WTC11 (cell line): Measurements from ENCODE around the gene BMPR1B. TPM values are rescaled to one million over a fixed set of nuclear protein-coding genes. Genes with fewer than 3 reads are reported as not detected.

ENCODE experiments used
- ATAC-seq: fragments of 200-7000 bp; cut with Tn5 transposase; 2 replicates; pipeline ENCODE4 v1.10.0; 2021; ENCODE audit warnings: mild to moderate bottlenecking, moderate library complexity
- CTCF ChIA-PET: fragments of 300-600 bp; sonication (Branson Sonifier 250); formaldehyde crosslinking; loops from one replicate; lab custom pipeline; 2021; ENCODE audit warnings: antibody characterized with exemption; lab: Charles Lee
- POLR2A ChIA-PET: fragments of 350-600 bp; sonication (Branson Sonifier 250); formaldehyde crosslinking; loops from one replicate; lab custom pipeline; 2021; ENCODE audit warnings: antibody characterized with exemption; lab: Charles Lee
- DNase-seq: peaks from one replicate; pipeline ENCODE4 v3.0.0; 2021; ENCODE audit warnings: low spot score
- H3K27ac Mint-ChIP-seq: 2 replicates; pipeline ENCODE4 v1.8.0; 2021; ENCODE audit warnings: mixed read lengths
- H3K27me3 Mint-ChIP-seq: 2 replicates; pipeline ENCODE4 v1.8.0; 2021; ENCODE audit warnings: low read depth, mild to moderate bottlenecking, moderate library complexity, mixed read lengths
- H3K36me3 Mint-ChIP-seq: 2 replicates; pipeline ENCODE4 v1.8.0; 2021; ENCODE audit warnings: mixed read lengths
- H3K4me1 Mint-ChIP-seq: 2 replicates; pipeline ENCODE4 v1.8.0; 2022; ENCODE audit warnings: mixed read lengths
- H3K4me3 Mint-ChIP-seq: 2 replicates; pipeline ENCODE4 v1.8.0; 2021; ENCODE audit warnings: mild to moderate bottlenecking, moderate library complexity, mixed read lengths
- H3K9me3 Mint-ChIP-seq: 2 replicates; pipeline ENCODE4 v1.8.0; 2021; ENCODE audit warnings: mixed read lengths
- ATF2 ChIP-seq: sonication (generic); formaldehyde crosslinking; IDR thresholded peaks from 2 replicates; pipeline ENCODE4 v1.8.1; 2022; ENCODE audit warnings: low read depth, missing genetic modification reagents, borderline replicate concordance
- E2F4 ChIP-seq: sonication (generic); formaldehyde crosslinking; IDR thresholded peaks from 2 replicates; pipeline ENCODE4 v1.8.1; 2022; ENCODE audit warnings: low read depth, mild to moderate bottlenecking, moderate library complexity, missing genetic modification reagents, borderline replicate concordance
- ELF4 ChIP-seq: sonication (generic); formaldehyde crosslinking; IDR thresholded peaks from 2 replicates; pipeline ENCODE4 v1.8.1; 2022; ENCODE audit warnings: low read depth, mild to moderate bottlenecking, moderate library complexity, missing genetic modification reagents
- ETV6 ChIP-seq: sonication (generic); formaldehyde crosslinking; IDR thresholded peaks from 2 replicates; pipeline ENCODE4 v1.8.1; 2022; ENCODE audit warnings: mild to moderate bottlenecking, missing genetic modification reagents
- GABPB1 ChIP-seq: sonication (generic); formaldehyde crosslinking; IDR thresholded peaks from 2 replicates; pipeline ENCODE4 v1.8.1; 2023; ENCODE audit warnings: mild to moderate bottlenecking, missing genetic modification reagents
- GRHL2 ChIP-seq: fragments of 250-450 bp; sonication (Bioruptor Pico); IDR thresholded peaks from 2 replicates; pipeline ENCODE4 v1.8.0; 2022; ENCODE audit warnings: mild to moderate bottlenecking, moderate library complexity; ENCODE audit not compliant: insufficient replicate concordance, severe bottlenecking
- IRF1 ChIP-seq: sonication (generic); formaldehyde crosslinking; IDR thresholded peaks from 2 replicates; pipeline ENCODE4 v1.8.0; 2023; ENCODE audit warnings: missing genetic modification reagents
- JAZF1 ChIP-seq: fragments of 250-450 bp; sonication (Bioruptor Pico); IDR thresholded peaks from 2 replicates; pipeline ENCODE4 v1.9.0; 2021; ENCODE audit warnings: moderate library complexity, mild to moderate bottlenecking, inconsistent platforms
- MLX ChIP-seq: sonication (generic); formaldehyde crosslinking; IDR thresholded peaks from 2 replicates; pipeline ENCODE4 v1.8.1; 2023; ENCODE audit warnings: mild to moderate bottlenecking, missing genetic modification reagents, moderate library complexity
- NFE2L1 ChIP-seq: sonication (generic); formaldehyde crosslinking; IDR thresholded peaks from 2 replicates; pipeline ENCODE4 v1.8.1; 2023; ENCODE audit warnings: missing genetic modification reagents
- NR2C2 ChIP-seq: sonication (generic); formaldehyde crosslinking; IDR thresholded peaks from 2 replicates; pipeline ENCODE4 v1.8.0; 2022; ENCODE audit warnings: mild to moderate bottlenecking, missing genetic modification reagents
- OVOL2 ChIP-seq: fragments of 250-450 bp; sonication (Bioruptor Pico); IDR thresholded peaks from 2 replicates; pipeline ENCODE4 v1.9.0; 2021; ENCODE audit warnings: mild to moderate bottlenecking, borderline replicate concordance
- SMAD4 ChIP-seq: sonication (generic); formaldehyde crosslinking; IDR thresholded peaks from 2 replicates; pipeline ENCODE4 v1.8.0; 2022; ENCODE audit warnings: mild to moderate bottlenecking, missing genetic modification reagents
- SP1 ChIP-seq: sonication (generic); formaldehyde crosslinking; conservative IDR thresholded peaks from 2 replicates; pipeline ENCODE4 v1.8.1; 2022; ENCODE audit warnings: missing genetic modification reagents
- STAT6 ChIP-seq: sonication (generic); formaldehyde crosslinking; conservative IDR thresholded peaks from 2 replicates; pipeline ENCODE4 v1.8.1; 2023; ENCODE audit warnings: mild to moderate bottlenecking, low read depth, missing genetic modification reagents, moderate library complexity
- TEAD1 ChIP-seq: sonication (generic); formaldehyde crosslinking; IDR thresholded peaks from 2 replicates; pipeline ENCODE4 v1.8.0; 2022; ENCODE audit warnings: mild to moderate bottlenecking, missing genetic modification reagents
- TP53 ChIP-seq: sonication (generic); formaldehyde crosslinking; IDR thresholded peaks from 2 replicates; pipeline ENCODE4 v1.8.1; 2023; ENCODE audit warnings: mild to moderate bottlenecking, missing genetic modification reagents
- USF2 ChIP-seq: sonication (generic); formaldehyde crosslinking; IDR thresholded peaks from 2 replicates; pipeline ENCODE4 v1.8.1; 2023; ENCODE audit warnings: mild to moderate bottlenecking, missing genetic modification reagents, moderate library complexity
- ZNF138 ChIP-seq: sonication (generic); formaldehyde crosslinking; conservative IDR thresholded peaks from 2 replicates; pipeline ENCODE4 v1.8.1; 2022; ENCODE audit warnings: mild to moderate bottlenecking, moderate library complexity, missing genetic modification reagents
- total RNA-seq: library from RNA; stranded (reverse); gene quantifications from 3 replicates; pipeline ENCODE4 v1.2.3, GENCODE V29; 2021

BMPR1B gene
- total RNA-seq, 1 experiment from 2014 or later: 0.77 TPM

- ATAC-seq (no peak), DNase-seq (no peak)
- ChIA-PET CTCF (no interaction called here), POLR2A (no interaction called here)
- no peaks in the 10 kb centered on the region for H3K4me1 Mint-ChIP-seq
- no peaks in the 10 kb centered on the region for H3K27me3 Mint-ChIP-seq
- no peak overlapping the region for H3K27ac Mint-ChIP-seq
- TF ChIP-seq SP1 (CRISPR knock-in tag): no peak
- no peak for TF ChIP-seq ZNF138 (CRISPR knock-in tag)
- TF ChIP-seq IRF1: no peak
- TF ChIP-seq STAT6: no peak
- TF ChIP-seq E2F4 (CRISPR knock-in tag): no peak
- TF ChIP-seq GABPB1: no peak
- TF ChIP-seq NR2C2 (CRISPR knock-in tag): no peak
- no peak for TF ChIP-seq ELF4
- no peak for TF ChIP-seq MLX (CRISPR knock-in tag)
- no peak for TF ChIP-seq NFE2L1 (CRISPR knock-in tag)
- no peak for TF ChIP-seq USF2 (CRISPR knock-in tag)
- no peak for TF ChIP-seq SMAD4 (CRISPR knock-in tag)
- no peak for TF ChIP-seq ETV6 (CRISPR knock-in tag)
- no peaks in the 10 kb centered on the region for H3K36me3 Mint-ChIP-seq
- H3K9me3 Mint-ChIP-seq: no peaks in the 10 kb centered on the region
- no peak overlapping the region for H3K4me3 Mint-ChIP-seq
Measured at GRCh38 chr4:94877973-94878372, 120.2 kb downstream of the BMPR1B start.

- CTCF ChIA-PET: no interaction called here
- no peaks in the 10 kb centered on the region for H3K9me3 Mint-ChIP-seq
- TF ChIP-seq JAZF1 (CRISPR knock-in tag) (no peak), GRHL2 (CRISPR knock-in tag) (no peak), SP1 (CRISPR knock-in tag) (no peak), TP53 (CRISPR knock-in tag) (no peak), ATF2 (CRISPR knock-in tag) (no peak), OVOL2 (CRISPR knock-in tag) (no peak), TEAD1 (no peak)
- TF ChIP-seq, all 79 proteins: peak for 0
- POLR2A ChIA-PET: no interaction called here
- Mint-ChIP-seq H3K27me3 (no peaks in the 10 kb centered on the region), H3K4me3 (no peak overlapping the region), H3K36me3 (no peaks in the 10 kb centered on the region), H3K4me1 (no peaks in the 10 kb centered on the region), H3K27ac (no peak overlapping the region)
- DNase-seq (no peak), ATAC-seq (no peak)
Measured at GRCh38 chr4:94880956-94881355, 123.2 kb downstream of the BMPR1B start.
